LNCaP clone FGC (cell line): ENCODE results near the gene MAST4.

Experiments
- DNase-seq: peaks from one replicate; pipeline ENCODE4 v3.0.0-alpha.2; 2011; ENCODE audit warnings: low read depth
- H3K4me3 ChIP-seq: 2 replicates; pipeline ENCODE4 v1.5.1; 2011; ENCODE audit warnings: mild to moderate bottlenecking, low read depth, low read length, control low read depth
- CTCF ChIP-seq: IDR thresholded peaks from 2 replicates; pipeline ENCODE4 v1.5.1; 2012; ENCODE audit warnings: mild to moderate bottlenecking; ENCODE audit not compliant: control insufficient read depth, insufficient read depth; ENCODE audit errors: extremely low read depth

MAST4 gene

GRCh38 chr5:66597183-66597757 is 1.1 kb downstream of the MAST4 start:
- peak; percentile 40 for DNase-seq
- H3K4me3 ChIP-seq, result peak overlapping the region; percentile 64

GRCh38 chr5:66602621-66603020 is 6.4 kb downstream of the MAST4 start:
- TF ChIP-seq CTCF, result no peak
- no peak overlapping the region for H3K4me3 ChIP-seq
- no peak for DNase-seq

More at GRCh38 chr5:66597183-66597757, 1.1 kb downstream of the MAST4 start:
- peak; percentile 54 for TF ChIP-seq CTCF

DNA sequence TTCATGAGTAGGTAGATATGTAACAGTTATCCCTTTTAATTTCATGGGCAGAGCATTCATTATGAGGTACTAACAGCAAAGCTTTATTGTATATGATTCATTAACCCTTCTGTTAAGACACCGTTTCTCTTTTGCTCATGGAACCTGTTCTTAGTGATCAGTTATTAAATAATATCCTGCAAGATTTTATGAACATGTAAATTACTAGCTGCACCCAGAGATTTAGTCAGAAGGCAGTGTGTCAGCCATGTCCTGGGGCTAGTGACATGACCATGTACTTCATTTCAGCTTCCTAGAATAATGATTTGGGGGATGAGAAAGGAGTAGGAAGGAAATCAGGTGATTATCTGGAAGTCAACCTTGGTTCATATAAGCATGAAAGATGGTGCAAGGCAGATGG is 7.0 kb downstream of the MAST4 start:
- no peak for TF ChIP-seq CTCF
- no peak overlapping the region for H3K4me3 ChIP-seq
- DNase-seq, result no peak

- H3K4me3 ChIP-seq, result no peak overlapping the region
- DNase-seq, result no peak
- no peak for TF ChIP-seq CTCF
These were observed 7.7 kb downstream of the MAST4 start for GRCh38 chr5:66603881-66604280.

DNA sequence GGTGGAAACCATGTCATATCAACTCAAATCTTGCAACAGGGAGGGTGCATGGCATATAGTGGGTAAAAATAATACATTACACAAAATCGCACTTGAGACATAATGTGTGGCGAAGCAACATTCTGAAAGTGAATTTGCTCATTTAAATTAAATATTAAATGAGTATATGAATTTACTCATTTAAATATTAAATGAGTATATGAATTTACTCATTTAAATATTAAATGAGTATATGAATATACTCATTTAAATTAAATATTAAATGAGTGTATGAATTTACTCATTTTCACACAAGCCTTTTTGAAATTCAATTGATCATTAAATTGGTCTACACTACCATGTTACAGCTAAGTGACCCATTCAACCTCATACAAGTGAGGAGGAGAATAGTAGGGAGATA is 10.5 kb downstream of the MAST4 start:
- no peak for TF ChIP-seq CTCF
- H3K4me3 ChIP-seq, result no peak overlapping the region
- no peak for DNase-seq

- no peak for DNase-seq
- H3K4me3 ChIP-seq, result no peak overlapping the region
- TF ChIP-seq CTCF, result no peak
These were observed 12.3 kb downstream of the MAST4 start for GRCh38 chr5:66608501-66608900.

GRCh38 chr5:66609615-66610014 is 13.4 kb downstream of the MAST4 start:
- H3K4me3 ChIP-seq, result no peak overlapping the region
- DNase-seq, result no peak
- TF ChIP-seq CTCF, result no peak
